Upper lobe of right lung (tissue), 1 donor: ENCODE measurements around the gene PPP1R16B. TPM values are rescaled to one million over a fixed set of nuclear protein-coding genes. Genes with fewer than 3 reads are reported as not detected.

ENCODE experiments used
- ATAC-seq: fragments of 200-7000 bp; cut with Tn5 transposase; one replicate; pipeline ENCODE4 v1.9.1; 2020; ENCODE audit warnings: mild to moderate bottlenecking, moderate library complexity
- DNase-seq: peaks from one replicate; pipeline ENCODE4 v3.0.0-alpha.2; 2020
- H3K27ac ChIP-seq: fragments of 200-600 bp; one replicate; pipeline ENCODE4 v1.8.0; 2022
- H3K27me3 ChIP-seq: fragments of 200-600 bp; one replicate; pipeline ENCODE4 v1.8.0; 2022; ENCODE audit warnings: mild to moderate bottlenecking
- H3K36me3 ChIP-seq: fragments of 200-600 bp; one replicate; pipeline ENCODE4 v1.8.0; 2022
- H3K4me1 ChIP-seq: fragments of 200-600 bp; one replicate; pipeline ENCODE4 v1.8.0; 2022
- H3K4me3 ChIP-seq: fragments of 200-600 bp; one replicate; pipeline ENCODE4 v1.8.0; 2022; ENCODE audit warnings: mild to moderate bottlenecking
- H3K9me3 ChIP-seq: fragments of 200-600 bp; one replicate; pipeline ENCODE4 v1.8.0; 2022
- CTCF ChIP-seq: fragments of 200-600 bp; IDR thresholded peaks from one replicate; pipeline ENCODE4 v1.8.0; 2022; ENCODE audit warnings: antibody characterized with exemption
- intact Hi-C: fragments of 100-400 bp; cut with DNase I; formaldehyde crosslinking; loops from one replicate; pipeline ENCODE4 v1.11.0; 2022
- total RNA-seq: library from RNA; stranded (reverse); fragmentation: NEBNext Ultra II Directional; extraction: Animal tissue kit (Norgen Biotek cat#: 25700); gene quantifications from one replicate; pipeline ENCODE4 v1.2.1, GENCODE V29; 2021
- donor health status: DM: no; HTN: yes; CAD: no; lungs with severe emphysema.

Gene PPP1R16B
- total RNA-seq, 1 donor from 2014 or later, result 22.1 TPM

- Histone ChIP-seq H3K36me3 (peaks cover 86% of the 10 kb centered on the region), H3K4me3 (no peak overlapping the region), H3K9me3 (no peaks in the 10 kb centered on the region), H3K27ac (no peak overlapping the region), H3K27me3 (no peaks in the 10 kb centered on the region), H3K4me1 (no peaks in the 10 kb centered on the region)
- ATAC-seq, result no peak
- intact Hi-C loops, result no loop called here
- no peak for DNase-seq
- no peak for TF ChIP-seq CTCF
Observed at GRCh38 chr20:38763616-38764015, 41.9 kb upstream of the PPP1R16B start.

GRCh38 chr20:38764567-38765318 is 40.8 kb upstream of the PPP1R16B start:
- Histone ChIP-seq H3K36me3 (peaks cover 91% of the 10 kb centered on the region), H3K27me3 (no peaks in the 10 kb centered on the region), H3K4me1 (no peaks in the 10 kb centered on the region), H3K9me3 (no peaks in the 10 kb centered on the region), H3K4me3 (no peak overlapping the region), H3K27ac (no peak overlapping the region)
- ATAC-seq, result no peak
- intact Hi-C loops, result no loop called here
- TF ChIP-seq CTCF, result no peak
- no peak for DNase-seq

- TF ChIP-seq CTCF, result no peak
- intact Hi-C loops, result no loop called here
- Histone ChIP-seq H3K9me3 (no peaks in the 10 kb centered on the region), H3K27me3 (no peaks in the 10 kb centered on the region), H3K36me3 (peaks cover 92% of the 10 kb centered on the region), H3K27ac (no peak overlapping the region), H3K4me1 (no peaks in the 10 kb centered on the region), H3K4me3 (no peak overlapping the region)
- ATAC-seq (no peak), DNase-seq (no peak)
Observed at GRCh38 chr20:38766071-38766470, 39.4 kb upstream of the PPP1R16B start.

- TF ChIP-seq CTCF, result no peak
- Histone ChIP-seq H3K27me3 (no peaks in the 10 kb centered on the region), H3K9me3 (no peaks in the 10 kb centered on the region), H3K4me1 (no peaks in the 10 kb centered on the region), H3K27ac (no peak overlapping the region), H3K4me3 (no peak overlapping the region), H3K36me3 (peaks cover 88% of the 10 kb centered on the region)
- ATAC-seq (no peak), DNase-seq (no peak)
- intact Hi-C loops, result no loop called here
Observed at GRCh38 chr20:38769376-38770295, 35.9 kb upstream of the PPP1R16B start.

GRCh38 chr20:38770546-38770945 is 35.0 kb upstream of the PPP1R16B start:
- Histone ChIP-seq H3K4me3 (no peak overlapping the region), H3K9me3 (no peaks in the 10 kb centered on the region), H3K36me3 (peaks cover 90% of the 10 kb centered on the region), H3K4me1 (no peaks in the 10 kb centered on the region), H3K27me3 (no peaks in the 10 kb centered on the region), H3K27ac (no peak overlapping the region)
- intact Hi-C loops, result no loop called here
- TF ChIP-seq CTCF, result no peak
- ATAC-seq, result no peak
- no peak for DNase-seq
